Esophagus muscularis mucosa (tissue), 4 donors: ENCODE results near the gene SPATA45.
"Not testable (repeated sequence)": the region's sequence is repeated elsewhere in the genome, so short reads cannot be mapped to it uniquely, and the experiment has no call there.

ENCODE experiments used
- EP300 ChIP-seq: sonication (generic); formaldehyde crosslinking; IDR thresholded peaks from one replicate; pipeline ENCODE4 v1.6.1; 2017; ENCODE audit warnings: antibody characterized with exemption
- POLR2AphosphoS5 ChIP-seq, 2 donors: sonication (generic); formaldehyde crosslinking; IDR thresholded peaks; one replicate each; pipeline ENCODE4 v1.6.1; 2017; ENCODE audit warnings: antibody characterized with exemption in 2 of 2
- TF ChIP-seq, protein P1 (sequence below), 3 experiments: fragments of 200-600 bp in 2 of 3; fragments of 450-650 bp in 1 of 3; sonication (generic) in 2 of 3; IDR thresholded peaks; one replicate each; pipeline ENCODE4 v1.5.1; 2017 to 2019; ENCODE audit warnings: antibody characterized with exemption in 3 of 3, mild to moderate bottlenecking in 2 of 3, moderate library complexity in 1 of 3

DNA sequence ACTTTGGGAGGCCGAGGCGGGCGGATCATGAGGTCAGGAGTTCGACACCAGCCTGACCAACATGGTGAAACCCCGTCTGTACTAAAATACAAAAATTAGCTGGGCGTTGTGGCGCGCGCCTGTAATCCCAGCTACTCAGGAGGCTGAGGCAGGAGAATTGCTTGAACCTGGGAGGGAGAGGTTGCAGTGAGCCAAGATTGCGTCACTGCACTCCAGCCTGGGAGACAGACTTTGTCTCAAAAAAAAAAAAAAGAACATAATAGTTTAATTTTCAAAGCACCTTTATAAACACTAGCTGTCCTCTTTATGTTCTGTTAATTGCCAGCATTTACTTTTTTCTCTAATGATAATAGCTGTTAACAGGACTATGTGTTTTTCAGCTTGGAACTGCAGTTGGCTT lies 15.9 kb upstream of the SPATA45 start:
- TF ChIP-seq, protein P1, sequence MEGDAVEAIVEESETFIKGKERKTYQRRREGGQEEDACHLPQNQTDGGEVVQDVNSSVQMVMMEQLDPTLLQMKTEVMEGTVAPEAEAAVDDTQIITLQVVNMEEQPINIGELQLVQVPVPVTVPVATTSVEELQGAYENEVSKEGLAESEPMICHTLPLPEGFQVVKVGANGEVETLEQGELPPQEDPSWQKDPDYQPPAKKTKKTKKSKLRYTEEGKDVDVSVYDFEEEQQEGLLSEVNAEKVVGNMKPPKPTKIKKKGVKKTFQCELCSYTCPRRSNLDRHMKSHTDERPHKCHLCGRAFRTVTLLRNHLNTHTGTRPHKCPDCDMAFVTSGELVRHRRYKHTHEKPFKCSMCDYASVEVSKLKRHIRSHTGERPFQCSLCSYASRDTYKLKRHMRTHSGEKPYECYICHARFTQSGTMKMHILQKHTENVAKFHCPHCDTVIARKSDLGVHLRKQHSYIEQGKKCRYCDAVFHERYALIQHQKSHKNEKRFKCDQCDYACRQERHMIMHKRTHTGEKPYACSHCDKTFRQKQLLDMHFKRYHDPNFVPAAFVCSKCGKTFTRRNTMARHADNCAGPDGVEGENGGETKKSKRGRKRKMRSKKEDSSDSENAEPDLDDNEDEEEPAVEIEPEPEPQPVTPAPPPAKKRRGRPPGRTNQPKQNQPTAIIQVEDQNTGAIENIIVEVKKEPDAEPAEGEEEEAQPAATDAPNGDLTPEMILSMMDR (IDR thresholded peaks at IDR 0.05): not testable (repeated sequence)
- TF ChIP-seq POLR2AphosphoS5 (IDR thresholded peaks at IDR 0.05); EP300: not testable (repeated sequence)
